Measurements from ENCODE around the gene UNC5B.

UNC5B gene

GRCh38 chr10:71347587-71348395 is 135.4 kb downstream of the UNC5B start:
- Histone ChIP-seq H3K4me1 (ENCODE audit: control insufficient read depth, insufficient read depth, low read length, poor library complexity, severe bottlenecking) (no peaks in the 10 kb centered on the region), H3K4me3 (ENCODE audit: insufficient read depth, low read depth, low read length, poor library complexity, severe bottlenecking) (no peak overlapping the region), H3K27ac (ENCODE audit: insufficient read depth, low read length, poor library complexity, severe bottlenecking) (no peak overlapping the region), H3K36me3 (ENCODE audit: control insufficient read depth, insufficient read depth, low read length) (no peaks in the 10 kb centered on the region), H3K27me3 (replicated peaks; ENCODE audit: control insufficient read depth, insufficient read depth, low read length, poor library complexity, severe bottlenecking) (no peaks in the 10 kb centered on the region), H3K9me3 (ENCODE audit: control insufficient read depth, low read length) (no peaks in the 10 kb centered on the region)
- DNase-seq = no peak

GRCh38 chr10:71348850-71349249 is 136.5 kb downstream of the UNC5B start:
- Histone ChIP-seq H3K27ac (ENCODE audit: insufficient read depth, low read length, poor library complexity, severe bottlenecking) (no peak overlapping the region), H3K9me3 (ENCODE audit: control insufficient read depth, low read length) (no peaks in the 10 kb centered on the region), H3K4me3 (ENCODE audit: insufficient read depth, low read depth, low read length, poor library complexity, severe bottlenecking) (no peak overlapping the region), H3K4me1 (ENCODE audit: control insufficient read depth, insufficient read depth, low read length, poor library complexity, severe bottlenecking) (no peaks in the 10 kb centered on the region), H3K27me3 (replicated peaks; ENCODE audit: control insufficient read depth, insufficient read depth, low read length, poor library complexity, severe bottlenecking) (no peaks in the 10 kb centered on the region), H3K36me3 (ENCODE audit: control insufficient read depth, insufficient read depth, low read length) (no peaks in the 10 kb centered on the region)
- DNase-seq = no peak

GRCh38 chr10:71349406-71349805 is 137.0 kb downstream of the UNC5B start:
- H3K27me3 ChIP-seq (replicated peaks; ENCODE audit: control insufficient read depth, insufficient read depth, low read length, poor library complexity, severe bottlenecking) = no peaks in the 10 kb centered on the region
- no peaks in the 10 kb centered on the region for H3K4me1 ChIP-seq (ENCODE audit: control insufficient read depth, insufficient read depth, low read length, poor library complexity, severe bottlenecking)
- DNase-seq = no peak
- no peaks in the 10 kb centered on the region for H3K36me3 ChIP-seq (ENCODE audit: control insufficient read depth, insufficient read depth, low read length)
- H3K27ac ChIP-seq (ENCODE audit: insufficient read depth, low read length, poor library complexity, severe bottlenecking) = no peak overlapping the region
- no peaks in the 10 kb centered on the region for H3K9me3 ChIP-seq (ENCODE audit: control insufficient read depth, low read length)
- no peak overlapping the region for H3K4me3 ChIP-seq (ENCODE audit: insufficient read depth, low read depth, low read length, poor library complexity, severe bottlenecking)

- Histone ChIP-seq H3K27ac (ENCODE audit: insufficient read depth, low read length, poor library complexity, severe bottlenecking) (no peak overlapping the region), H3K9me3 (ENCODE audit: control insufficient read depth, low read length) (no peaks in the 10 kb centered on the region), H3K36me3 (ENCODE audit: control insufficient read depth, insufficient read depth, low read length) (no peaks in the 10 kb centered on the region), H3K4me1 (ENCODE audit: control insufficient read depth, insufficient read depth, low read length, poor library complexity, severe bottlenecking) (no peaks in the 10 kb centered on the region), H3K27me3 (replicated peaks; ENCODE audit: control insufficient read depth, insufficient read depth, low read length, poor library complexity, severe bottlenecking) (no peaks in the 10 kb centered on the region), H3K4me3 (ENCODE audit: insufficient read depth, low read depth, low read length, poor library complexity, severe bottlenecking) (no peak overlapping the region)
- no peak for DNase-seq
Observed at GRCh38 chr10:71351087-71351486, 138.7 kb downstream of the UNC5B start.

- Histone ChIP-seq H3K36me3 (ENCODE audit: control insufficient read depth, insufficient read depth, low read length) (no peaks in the 10 kb centered on the region), H3K27me3 (replicated peaks; ENCODE audit: control insufficient read depth, insufficient read depth, low read length, poor library complexity, severe bottlenecking) (no peaks in the 10 kb centered on the region), H3K4me1 (ENCODE audit: control insufficient read depth, insufficient read depth, low read length, poor library complexity, severe bottlenecking) (no peaks in the 10 kb centered on the region), H3K9me3 (ENCODE audit: control insufficient read depth, low read length) (no peaks in the 10 kb centered on the region), H3K4me3 (ENCODE audit: insufficient read depth, low read depth, low read length, poor library complexity, severe bottlenecking) (no peak overlapping the region), H3K27ac (ENCODE audit: insufficient read depth, low read length, poor library complexity, severe bottlenecking) (no peak overlapping the region)
- no peak for DNase-seq
Observed at GRCh38 chr10:71351628-71352319, 139.4 kb downstream of the UNC5B start.
